NCI-H460 (cell line): ENCODE results near the gene TPO. TPM values are rescaled to one million over a fixed set of nuclear protein-coding genes. Genes with fewer than 3 reads are reported as not detected.
"Not testable (repeated sequence)": the region's sequence is repeated elsewhere in the genome, so short reads cannot be mapped to it uniquely, and the experiment has no call there.

Experiments
- DNase-seq: peaks from one replicate; pipeline ENCODE4 v3.0.0-alpha.2; 2016; ENCODE audit warnings: low read depth; ENCODE audit errors: extremely low read depth
- total RNA-seq: library from RNA; depleted of rRNA; stranded (reverse); fragments of >200 nt; shearing (Covaris generic); gene quantifications from 2 replicates; pipeline ENCODE4 v1.2.3, GENCODE V29; 2014

The TPO gene
- total RNA-seq, 1 experiment from 2014 or later, result 0.12 TPM

DNA sequence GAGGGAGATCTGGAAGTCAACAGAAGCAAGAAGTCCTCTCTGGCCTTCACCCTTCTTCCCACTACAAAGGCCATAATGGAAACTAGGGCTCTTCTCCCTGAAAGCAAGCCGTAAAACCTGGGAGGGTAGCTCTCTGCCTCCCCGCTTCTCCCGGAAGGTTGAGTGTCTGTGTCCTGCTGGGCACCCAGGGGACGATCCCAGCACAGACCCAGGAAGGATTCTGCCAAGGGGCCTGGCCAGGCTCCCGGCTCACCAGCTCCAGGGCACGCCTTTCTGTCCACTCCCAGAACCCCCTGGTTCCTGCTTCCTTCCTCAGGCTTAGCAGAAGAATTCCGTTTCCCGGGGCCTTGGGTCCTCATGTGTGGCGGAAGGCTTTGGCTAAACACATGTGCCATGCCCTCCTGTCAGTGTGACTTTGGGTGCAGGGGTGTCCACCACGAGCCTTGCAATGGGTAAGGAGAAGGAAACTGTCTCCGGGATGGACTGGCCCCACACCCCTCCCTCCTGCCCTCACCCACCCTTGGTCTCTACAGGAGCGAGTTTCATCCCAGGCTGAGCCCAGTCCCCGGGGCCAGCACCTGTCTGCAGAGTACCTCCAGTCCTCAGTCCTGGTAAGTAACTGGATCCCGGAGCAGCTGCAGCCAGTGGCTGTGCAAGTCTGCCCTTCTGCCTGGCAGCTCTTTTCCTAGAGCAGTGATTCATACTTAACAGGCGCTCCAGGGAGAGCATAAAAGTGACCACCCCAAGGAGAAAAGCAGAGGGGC, 135.8 kb downstream of the TPO start:
- DNase-seq, result no peak

DNA sequence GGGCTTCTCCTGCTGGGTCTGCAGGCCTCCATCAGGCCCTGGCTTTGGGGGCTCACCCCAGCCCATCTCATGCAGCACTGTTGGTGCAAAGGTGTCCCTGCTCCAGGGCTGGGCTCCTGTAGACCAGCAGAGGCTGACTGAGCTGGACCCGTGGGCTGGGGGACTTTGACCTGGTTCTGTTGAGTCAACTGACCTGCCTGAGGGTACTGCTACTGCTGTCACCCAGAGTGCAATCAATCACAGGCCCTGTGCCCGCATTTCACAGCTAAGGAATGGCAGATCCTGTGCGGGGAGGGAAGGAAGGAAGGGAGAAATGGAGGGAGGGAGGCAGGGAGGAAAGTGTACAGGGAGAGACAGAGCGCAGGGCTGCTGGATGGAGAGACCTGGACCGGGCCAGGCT, 136.8 kb downstream of the TPO start:
- DNase-seq, result no peak

DNA sequence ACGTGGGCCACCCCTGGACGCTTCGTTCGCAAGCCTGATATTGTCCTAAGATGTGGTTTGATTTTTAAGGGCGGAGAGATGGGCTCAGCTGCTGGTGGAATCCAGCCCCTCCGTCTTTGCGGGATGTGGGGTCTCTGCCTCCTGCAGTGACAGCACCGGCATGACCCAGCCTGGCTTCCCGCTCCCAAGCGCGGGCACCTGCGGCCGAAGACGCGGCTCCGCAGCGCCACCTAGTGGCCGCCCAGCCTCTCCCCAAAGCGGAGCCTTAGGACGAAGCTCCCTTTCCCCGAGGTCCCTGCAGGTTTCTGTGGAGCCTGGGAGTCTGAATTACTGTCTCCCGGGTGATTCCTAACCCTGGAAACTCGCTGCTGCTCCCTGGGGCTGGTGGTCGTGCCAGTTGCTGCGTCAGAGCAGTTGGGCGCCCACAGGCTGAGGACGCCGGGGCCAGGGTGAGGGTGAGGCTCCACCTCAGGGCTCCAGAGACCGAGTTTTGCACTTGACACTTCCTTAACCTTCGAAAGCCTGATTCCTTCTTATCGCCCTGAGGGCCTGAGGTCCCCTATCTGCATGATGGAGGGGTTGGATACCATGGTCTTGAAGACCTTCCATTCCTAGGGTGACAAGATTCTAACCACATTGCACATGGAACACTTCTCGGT, 137.5 kb downstream of the TPO start:
- DNase-seq, result peak; percentile 40

DNA sequence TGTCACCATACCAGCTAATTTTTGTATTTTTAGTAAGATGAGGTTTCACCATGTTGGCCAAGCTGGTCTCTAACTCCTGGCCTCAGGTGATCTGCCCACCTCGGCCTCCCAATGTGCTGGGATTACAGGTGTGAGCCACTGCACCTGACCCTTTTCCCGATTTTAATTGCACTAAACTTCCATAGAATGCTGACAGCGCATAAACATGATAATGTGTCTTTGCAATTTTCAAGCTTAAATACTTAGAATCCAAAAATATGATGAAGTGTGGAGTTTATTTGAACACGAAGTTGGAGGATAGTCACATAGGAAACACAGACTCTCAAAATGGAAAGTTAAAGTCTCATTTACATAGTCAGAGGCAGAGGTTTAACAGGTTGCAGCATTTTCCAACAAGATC, 138.6 kb downstream of the TPO start:
- DNase-seq, result no peak

GRCh38 chr2:1552611-1553010, 139.3 kb downstream of the TPO start:
- DNase-seq, result no peak

- DNase-seq, result no peak
These were observed 140.5 kb downstream of the TPO start for GRCh38 chr2:1553671-1554295.

- DNase-seq, result no peak
These were observed 143.0 kb downstream of the TPO start for GRCh38 chr2:1556286-1556685.

- DNase-seq, result no peak
These were observed 143.7 kb downstream of the TPO start for GRCh38 chr2:1556776-1557466.

DNA sequence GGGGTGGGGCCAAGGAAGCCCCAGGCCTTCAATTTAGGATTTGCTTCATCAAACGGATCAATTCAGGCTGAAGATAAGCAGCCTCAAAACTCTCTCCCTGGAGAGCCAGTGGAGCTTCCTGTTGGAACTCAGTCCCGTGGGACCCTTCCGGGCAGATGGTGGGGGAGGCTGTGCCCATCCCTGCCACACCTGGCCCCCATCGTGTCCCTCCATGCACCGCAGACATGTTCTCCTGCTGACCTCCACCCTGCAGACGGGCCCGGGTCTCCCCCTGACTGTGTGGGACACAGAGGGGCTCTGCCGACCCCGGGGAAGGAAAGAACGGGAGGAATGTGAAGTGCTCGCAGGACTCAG, 144.2 kb downstream of the TPO start:
- no peak for DNase-seq

DNA sequence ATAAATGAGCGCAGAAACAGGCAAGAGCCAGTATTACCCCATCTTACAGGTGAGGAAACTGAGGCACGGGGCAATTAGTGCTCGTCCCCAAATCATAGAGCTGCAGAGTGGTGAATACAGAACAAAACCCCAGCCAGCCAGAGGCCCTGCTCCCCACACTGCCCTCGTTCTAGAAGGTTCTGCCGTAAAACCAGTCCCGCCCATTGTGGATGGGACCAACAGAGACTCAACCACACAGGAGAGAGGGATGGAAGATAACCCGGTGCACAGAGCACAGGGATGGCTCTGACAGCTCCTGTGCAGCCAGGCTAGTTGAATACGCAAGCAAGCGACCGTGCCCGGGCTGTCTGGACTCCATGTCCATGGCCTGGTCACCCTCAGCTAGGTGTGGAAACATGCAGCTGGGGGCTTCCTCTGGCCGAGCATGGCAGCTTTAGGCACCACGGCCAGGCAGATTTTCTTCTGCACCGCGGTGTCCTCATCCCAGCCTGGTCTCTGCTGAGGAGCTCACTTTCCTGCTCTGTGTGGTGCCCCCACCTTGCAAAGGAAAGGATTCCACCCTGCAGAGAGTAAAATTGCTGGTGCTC, 146.4 kb downstream of the TPO start:
- no peak for DNase-seq

- no peak for DNase-seq
These were observed 148.0 kb downstream of the TPO start for GRCh38 chr2:1561259-1561658.

- DNase-seq, result no peak
These were observed 148.7 kb downstream of the TPO start for GRCh38 chr2:1561811-1562421.

DNA sequence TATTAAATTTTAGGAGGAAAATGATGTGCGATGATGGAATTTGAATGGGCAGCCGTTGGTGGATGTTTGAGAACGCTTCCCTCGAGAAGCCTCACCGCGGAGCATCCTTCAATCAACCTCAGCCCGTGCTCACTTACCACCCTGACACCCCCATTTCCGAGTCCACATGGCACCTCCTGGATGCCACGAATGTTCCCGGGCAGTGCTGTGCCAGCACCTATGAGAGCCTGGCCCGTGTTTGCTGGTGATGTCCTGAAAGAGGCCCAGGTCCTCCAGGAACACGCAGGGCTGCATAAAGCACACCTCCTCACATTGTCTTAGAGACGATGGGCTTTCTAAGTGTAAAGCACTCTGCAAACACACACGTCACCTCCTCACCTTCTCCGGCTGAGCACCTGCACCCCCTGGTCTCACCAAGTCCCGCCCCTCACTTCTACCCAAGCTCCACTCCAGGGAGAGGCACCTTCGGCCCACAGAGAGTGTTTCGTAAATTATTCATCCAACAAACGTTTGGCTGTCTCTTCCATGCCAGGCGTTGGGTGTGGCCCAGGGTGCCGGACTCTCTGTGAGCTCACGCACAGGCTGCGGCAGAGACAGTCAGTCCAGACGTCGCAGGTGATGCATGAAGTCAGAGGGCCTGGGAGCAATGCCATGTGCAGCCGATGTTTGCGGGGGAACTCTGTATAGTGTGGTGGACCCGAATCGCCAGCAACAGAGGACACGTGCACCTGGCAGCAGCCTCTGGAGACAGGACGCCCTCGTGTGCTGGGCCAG, 150.0 kb downstream of the TPO start:
- DNase-seq, result no peak

GRCh38 chr2:1563943-1564891, 151.0 kb downstream of the TPO start:
- DNase-seq, result no peak

GRCh38 chr2:1567556-1568344, 154.5 kb downstream of the TPO start:
- no peak for DNase-seq

GRCh38 chr2:1568345-1568668, 155.0 kb downstream of the TPO start:
- DNase-seq, result not testable (repeated sequence)

GRCh38 chr2:1569879-1570450, 156.7 kb downstream of the TPO start:
- no peak for DNase-seq
